K562 (cell line): ENCODE data around the gene FOXO3. TPM values are rescaled to one million over a fixed set of nuclear protein-coding genes. Genes with fewer than 3 reads are reported as not detected.

ENCODE experiments used
- BACH1 ChIP-seq: fragments of 200-800 bp; sonication (Bioruptor generic); IDR thresholded peaks from 2 replicates; pipeline ENCODE4 v1.6.1; 2016; ENCODE audit warnings: missing genetic modification characterization, missing compliant biosample characterization
- CHD1 ChIP-seq: fragments of 200-600 bp; sonication (generic); IDR thresholded peaks from one replicate; pipeline ENCODE4 v1.6.1; 2012; ENCODE audit warnings: mild to moderate bottlenecking, moderate library complexity, low read length, inconsistent platforms
- FOSL1 ChIP-seq: fragments of 200-800 bp; sonication (Bioruptor generic); conservative IDR thresholded peaks from 2 replicates; pipeline ENCODE4 v1.6.1; 2016; ENCODE audit warnings: missing genetic modification characterization, missing compliant biosample characterization
- JUND ChIP-seq, 2 experiments: IDR thresholded peaks; 2 replicates in 1 of 2; 3 replicates in 1 of 2; pipeline ENCODE4 v1.6.1; 2011; ENCODE audit warnings: borderline replicate concordance in 2 of 2, low read depth in 2 of 2, low read length in 2 of 2, improper control_type of control experiment in 1 of 2, missing biosample characterization in 1 of 2, missing genetic modification characterization in 1 of 2, missing genetic modification reagents in 1 of 2
- PATZ1 ChIP-seq: fragments of 250-450 bp; sonication (Bioruptor Pico); IDR thresholded peaks from 2 replicates; pipeline ENCODE4 v1.5.0; 2020; ENCODE audit warnings: mild to moderate bottlenecking, borderline replicate concordance
- ZNF316 ChIP-seq: fragments of 450-650 bp; IDR thresholded peaks from 2 replicates; pipeline ENCODE4 v1.6.1; 2016
- polyA plus RNA-seq, 8 experiments: library from polyadenylated mRNA; depleted of rRNA in 4 of 8; stranded (reverse) in 5 of 8; unstranded in 3 of 8; fragments of >200 nt; fragmentation: Nextera tagmentation in 2 of 8; fragmentation: Illumina TruSeq in 1 of 8; extraction: Ambion mirVana in 2 of 8; extraction: Trizol in 1 of 8; gene quantifications; 2 replicates each; pipeline versions ENCODE4 v1.2.1 to v1.2.3, GENCODE V29; 2011 to 2014; ENCODE audit warnings: inconsistent platforms in 1 of 8, missing spikeins in 1 of 8
- total RNA-seq, 7 experiments: library from RNA; depleted of rRNA in 6 of 7; stranded (reverse); fragments of >200 nt in 6 of 7; fragmentation: Illumina TruSeq in 2 of 7; extraction: Trizol in 2 of 7; gene quantifications; 2 replicates each; pipeline versions ENCODE4 v1.2.1 to v1.2.3, GENCODE V29; 2011 to 2021; ENCODE audit warnings: low replicate concordance in 1 of 7
- TF ChIP-seq, protein P1 (sequence below): fragments of 450-650 bp; formaldehyde crosslinking; IDR thresholded peaks from 2 replicates; pipeline ENCODE4 v1.4.0; 2020; ENCODE audit warnings: mild to moderate bottlenecking, moderate library complexity

FOXO3 gene
- total and polyA plus RNA-seq, 9 of the 15 experiments (the other 6 are each of a cell fraction or from before 2014, with no cell fraction given): 3.0 to 14.6 (median 6.0) TPM

GRCh38 chr6:108587258-108588059, 26.7 kb downstream of the FOXO3 start (continued):
- TF ChIP-seq, protein P1, sequence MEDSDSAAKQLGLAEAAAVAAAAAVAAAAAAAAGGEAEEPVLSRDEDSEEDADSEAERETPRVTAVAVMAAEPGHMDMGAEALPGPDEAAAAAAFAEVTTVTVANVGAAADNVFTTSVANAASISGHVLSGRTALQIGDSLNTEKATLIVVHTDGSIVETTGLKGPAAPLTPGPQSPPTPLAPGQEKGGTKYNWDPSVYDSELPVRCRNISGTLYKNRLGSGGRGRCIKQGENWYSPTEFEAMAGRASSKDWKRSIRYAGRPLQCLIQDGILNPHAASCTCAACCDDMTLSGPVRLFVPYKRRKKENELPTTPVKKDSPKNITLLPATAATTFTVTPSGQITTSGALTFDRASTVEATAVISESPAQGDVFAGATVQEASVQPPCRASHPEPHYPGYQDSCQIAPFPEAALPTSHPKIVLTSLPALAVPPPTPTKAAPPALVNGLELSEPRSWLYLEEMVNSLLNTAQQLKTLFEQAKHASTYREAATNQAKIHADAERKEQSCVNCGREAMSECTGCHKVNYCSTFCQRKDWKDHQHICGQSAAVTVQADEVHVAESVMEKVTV: no peak
- TF ChIP-seq BACH1 (tag): no peak
- no peak for TF ChIP-seq CHD1
- TF ChIP-seq FOSL1 (tag): peak; percentile 70
- TF ChIP-seq ZNF316: peak; percentile 92
- TF ChIP-seq JUND (IDR thresholded peaks at IDR 0.05; ENCODE audit: borderline replicate concordance, low read depth, low read length): peak; percentile 9; the same call in 1 of the 2 replicates
- TF ChIP-seq JUND (tag; IDR thresholded peaks at IDR 0.05; ENCODE audit: borderline replicate concordance, low read depth, low read length): peak; percentile 58; the same call in 1 of the 3 replicates
- no peak for TF ChIP-seq PATZ1 (CRISPR knock-in tag)
